NCI-H128 (cell line): ENCODE measurements around the gene TSPYL1.
"Not testable (repeated sequence)": the region's sequence is repeated elsewhere in the genome, so short reads cannot be mapped to it uniquely, and the experiment has no call there.

Experiments
- DNase-seq: peaks from one replicate; lab custom pipeline; 2025; ENCODE audit not compliant: unreplicated experiment; lab: John Stamatoyannopoulos, UW

TSPYL1 gene

GRCh38 chr6:116279232-116280160 lies at the start of gene TSPYL1:
TSS of gene TSPYL1 (minus strand) at chr6:116279930. CDS start at chr6:116279830, 100 bp downstream.
- DNase-seq, result peak; percentile 88

- no peak for DNase-seq
These were observed 49.4 kb upstream of the TSPYL1 start for GRCh38 chr6:116329156-116329555.

- DNase-seq, result no peak
These were observed 48.8 kb upstream of the TSPYL1 start for GRCh38 chr6:116328528-116328903.

GRCh38 chr6:116327803-116328527 lies 48.2 kb upstream of the TSPYL1 start:
- no peak for DNase-seq

- DNase-seq, result no peak
These were observed 47.3 kb upstream of the TSPYL1 start for GRCh38 chr6:116326996-116327395.

- no peak for DNase-seq
These were observed 46.5 kb upstream of the TSPYL1 start for GRCh38 chr6:116326181-116326671.

- not testable (repeated sequence) for DNase-seq
These were observed 46.0 kb upstream of the TSPYL1 start for GRCh38 chr6:116325634-116326132.

GRCh38 chr6:116323863-116324262 lies 44.1 kb upstream of the TSPYL1 start:
- no peak for DNase-seq

GRCh38 chr6:116321933-116322332 lies 42.2 kb upstream of the TSPYL1 start:
- DNase-seq, result not testable (repeated sequence)

GRCh38 chr6:116316772-116317467 lies 37.2 kb upstream of the TSPYL1 start:
- DNase-seq, result no peak

GRCh38 chr6:116314878-116315277 lies 35.1 kb upstream of the TSPYL1 start:
- no peak for DNase-seq

GRCh38 chr6:116314218-116314617 lies 34.5 kb upstream of the TSPYL1 start:
- no peak for DNase-seq

- no peak for DNase-seq
These were observed 33.5 kb upstream of the TSPYL1 start for GRCh38 chr6:116313101-116313776.

GRCh38 chr6:116309657-116310056 lies 29.9 kb upstream of the TSPYL1 start:
- DNase-seq, result no peak

- DNase-seq, result no peak
These were observed 29.3 kb upstream of the TSPYL1 start for GRCh38 chr6:116309001-116309400.

GRCh38 chr6:116307633-116308032 lies 27.9 kb upstream of the TSPYL1 start:
- no peak for DNase-seq

- no peak for DNase-seq
These were observed 27.3 kb upstream of the TSPYL1 start for GRCh38 chr6:116307001-116307400.

GRCh38 chr6:116304538-116305097 lies 24.9 kb upstream of the TSPYL1 start:
- no peak for DNase-seq

GRCh38 chr6:116301104-116301503 lies 21.4 kb upstream of the TSPYL1 start:
- DNase-seq, result no peak

- no peak for DNase-seq
These were observed 20.8 kb upstream of the TSPYL1 start for GRCh38 chr6:116300566-116300965.
